NCI-H446 treated with DMSO at 0.1 percent for 48 hours (cell line): ENCODE data around the gene COX14.
"Not testable (repeated sequence)": the region's sequence is repeated elsewhere in the genome, so short reads cannot be mapped to it uniquely, and the experiment has no call there.

Experiments used
- DNase-seq: peaks from one replicate; lab custom pipeline; 2025; lab: John Stamatoyannopoulos, UW

Gene COX14

GRCh38 chr12:50111693-50112455 lies at the start of gene COX14:
Gene COX14, plus strand, starts transcription at chr12:50112236. Its CDS starts 7,808 bp downstream, at chr12:50120044.
- peak; percentile 99 for DNase-seq

- no peak for DNase-seq
Observed at GRCh38 chr12:50062728-50063460, 49.1 kb upstream of the COX14 start.

GRCh38 chr12:50065726-50066310 lies 46.2 kb upstream of the COX14 start:
- no peak for DNase-seq

DNA sequence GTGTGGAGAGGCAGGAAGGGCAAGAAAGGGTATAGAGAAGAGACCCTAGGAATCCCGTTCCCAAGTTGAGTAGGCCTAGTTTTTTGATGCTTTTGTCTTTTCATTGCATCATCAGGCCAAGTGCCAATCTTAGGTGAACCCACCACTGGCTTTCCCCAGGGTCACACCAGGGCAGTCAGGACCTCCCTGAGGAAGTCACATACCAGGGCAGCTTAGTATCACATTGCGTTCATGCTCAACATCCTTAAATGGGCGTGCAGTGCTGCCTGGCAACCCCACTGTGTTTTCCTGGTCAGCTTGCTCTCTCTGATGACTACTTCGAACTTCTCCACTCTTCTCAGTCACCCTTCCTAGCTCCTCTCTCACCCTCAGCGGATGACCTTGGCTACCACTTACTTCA lies 45.6 kb upstream of the COX14 start:
- no peak for DNase-seq

- DNase-seq, result no peak
Observed at GRCh38 chr12:50069069-50069468, 43.0 kb upstream of the COX14 start.

GRCh38 chr12:50069539-50069938 lies 42.5 kb upstream of the COX14 start:
- DNase-seq, result no peak

GRCh38 chr12:50070314-50071060 lies 41.5 kb upstream of the COX14 start:
- peak; percentile 40 for DNase-seq

DNA sequence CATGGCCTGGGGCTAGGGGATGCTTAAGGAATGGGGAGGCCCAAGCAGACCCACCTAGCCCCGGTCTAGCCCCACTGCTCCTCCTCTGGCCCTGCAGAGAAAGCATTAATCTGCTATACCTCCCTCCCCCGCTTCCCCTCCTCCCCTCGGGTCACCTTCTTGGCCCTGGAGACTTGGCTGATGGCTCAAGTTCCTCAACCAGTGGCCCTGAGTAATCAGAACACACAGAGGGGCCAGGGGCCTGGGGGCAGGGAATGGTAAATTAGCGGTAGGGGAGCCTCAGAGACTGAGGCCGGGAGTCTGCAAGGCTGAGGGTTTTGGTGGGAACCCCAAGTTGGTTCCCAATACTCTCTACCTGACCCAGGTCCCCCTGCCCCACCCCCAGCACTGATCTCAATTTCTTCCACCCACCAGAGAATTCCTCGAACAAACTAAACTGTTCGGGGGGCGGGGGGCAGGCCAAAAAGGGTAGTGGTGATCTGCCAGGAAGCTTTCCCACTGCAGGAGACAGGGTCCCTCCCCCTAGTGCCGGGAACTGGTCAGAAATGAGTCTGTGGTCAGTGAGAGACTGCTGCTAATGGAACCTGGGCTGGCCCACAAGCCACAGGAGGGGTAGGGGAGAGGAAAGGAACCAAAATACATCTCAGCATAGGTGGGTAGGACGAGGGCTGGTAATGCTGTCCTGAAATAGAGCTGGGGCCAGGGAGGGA lies 39.7 kb upstream of the COX14 start:
- no peak for DNase-seq

GRCh38 chr12:50073206-50073605 lies 38.8 kb upstream of the COX14 start:
- no peak for DNase-seq

GRCh38 chr12:50073712-50074111 lies 38.3 kb upstream of the COX14 start:
- DNase-seq, result no peak

DNA sequence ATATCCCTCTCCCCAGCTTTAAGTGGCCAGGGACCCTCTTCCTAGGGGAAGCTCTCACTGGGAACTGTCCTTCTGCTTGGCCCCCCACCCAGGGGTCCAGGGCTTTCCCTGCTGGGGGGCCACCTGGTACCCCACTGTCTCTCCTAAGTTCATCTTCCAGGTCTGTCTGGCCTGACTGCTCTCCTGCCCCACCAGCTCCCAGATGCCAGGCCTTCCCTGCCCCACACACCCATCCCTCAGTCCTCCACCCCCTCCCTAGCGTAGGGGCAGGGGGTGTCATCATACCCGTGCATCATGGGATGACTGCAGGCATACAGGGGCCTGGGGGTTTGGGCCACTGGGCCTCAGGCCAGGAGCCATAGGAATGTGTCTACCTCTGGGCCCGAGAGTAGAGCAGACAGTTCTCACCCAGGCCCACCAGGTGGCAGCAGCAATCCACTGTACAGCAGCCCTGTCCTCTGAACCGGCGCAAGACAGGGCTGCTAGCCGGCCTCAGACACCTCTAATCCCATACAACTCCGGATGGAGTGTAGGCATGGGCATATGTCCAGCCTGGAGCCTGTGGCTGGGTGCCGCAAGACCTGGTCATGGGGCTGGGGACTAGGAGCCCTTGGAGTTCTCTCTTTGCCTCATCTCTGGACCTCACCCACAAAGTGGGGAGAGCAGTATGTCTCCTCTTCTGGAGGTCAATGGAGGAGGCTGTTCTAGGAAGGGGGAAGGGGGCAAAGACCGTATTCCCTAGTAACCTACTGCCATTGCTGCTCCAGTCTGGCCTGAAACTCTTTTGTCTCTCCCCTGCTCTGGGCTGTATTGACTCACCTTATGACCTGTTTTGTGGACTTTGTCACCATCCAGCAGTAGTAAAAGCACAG lies 36.9 kb upstream of the COX14 start:
- DNase-seq, result peak; percentile 11

- DNase-seq, result no peak
Observed at GRCh38 chr12:50075808-50076170, 36.2 kb upstream of the COX14 start.

DNA sequence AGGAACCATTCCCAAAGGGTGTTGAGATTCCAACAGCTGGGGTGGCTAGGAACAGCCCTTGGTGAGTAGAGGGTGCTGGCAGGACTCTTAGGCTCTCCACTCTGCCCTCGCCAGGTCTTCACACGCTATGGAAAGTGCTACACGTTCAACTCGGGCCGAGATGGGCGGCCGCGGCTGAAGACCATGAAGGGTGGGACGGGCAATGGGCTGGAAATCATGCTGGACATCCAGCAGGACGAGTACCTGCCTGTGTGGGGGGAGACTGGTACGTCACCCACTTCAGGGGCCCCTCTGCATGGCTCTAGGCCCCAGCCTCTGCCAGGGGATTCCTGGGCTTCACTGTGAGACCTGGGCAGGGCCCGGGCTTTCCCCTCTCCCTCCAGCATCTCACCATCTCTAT lies 34.9 kb upstream of the COX14 start:
- no peak for DNase-seq

DNA sequence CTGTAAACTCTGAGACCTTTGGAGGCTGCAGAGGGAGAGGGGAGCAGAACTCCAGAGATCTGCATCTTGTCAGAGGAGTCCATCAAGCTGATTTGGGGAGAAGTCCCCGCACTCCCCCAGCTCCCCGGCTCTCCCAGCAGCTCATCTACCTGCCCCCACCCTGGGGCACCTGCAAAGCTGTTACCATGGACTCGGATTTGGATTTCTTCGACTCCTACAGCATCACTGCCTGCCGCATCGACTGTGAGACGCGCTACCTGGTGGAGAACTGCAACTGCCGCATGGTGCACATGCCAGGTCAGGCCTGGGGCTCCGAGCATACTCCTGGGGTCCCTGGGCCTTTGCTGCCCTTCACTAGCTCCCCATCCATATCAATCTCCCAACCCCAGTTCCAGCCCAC lies 33.8 kb upstream of the COX14 start:
- DNase-seq, result no peak

GRCh38 chr12:50079771-50080170 lies 32.3 kb upstream of the COX14 start:
- no peak for DNase-seq

DNA sequence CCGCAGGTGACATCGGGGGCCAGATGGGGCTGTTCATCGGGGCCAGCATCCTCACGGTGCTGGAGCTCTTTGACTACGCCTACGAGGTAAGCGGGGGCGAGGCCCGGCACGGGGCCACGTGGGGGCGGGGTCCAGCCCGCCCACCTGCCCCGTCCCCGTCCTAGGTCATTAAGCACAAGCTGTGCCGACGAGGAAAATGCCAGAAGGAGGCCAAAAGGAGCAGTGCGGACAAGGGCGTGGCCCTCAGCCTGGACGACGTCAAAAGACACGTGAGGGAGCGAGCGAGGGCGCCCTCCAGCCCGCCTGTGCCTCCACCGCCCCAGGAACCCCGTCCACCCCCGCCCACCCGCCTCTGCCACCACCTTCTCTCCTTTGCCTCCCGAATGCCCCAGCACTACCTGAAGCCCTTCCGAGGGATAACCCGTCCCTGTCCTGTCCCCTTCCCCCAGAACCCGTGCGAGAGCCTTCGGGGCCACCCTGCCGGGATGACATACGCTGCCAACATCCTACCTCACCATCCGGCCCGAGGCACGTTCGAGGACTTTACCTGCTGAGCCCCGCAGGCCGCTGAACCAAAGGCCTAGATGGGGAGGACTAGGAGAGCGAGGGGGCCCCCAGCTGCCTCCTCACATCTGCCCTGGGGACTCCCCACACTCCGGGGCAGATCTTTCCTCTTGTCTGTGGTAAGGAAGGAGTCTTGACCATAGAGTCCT lies 30.8 kb upstream of the COX14 start:
- no peak for DNase-seq

DNA sequence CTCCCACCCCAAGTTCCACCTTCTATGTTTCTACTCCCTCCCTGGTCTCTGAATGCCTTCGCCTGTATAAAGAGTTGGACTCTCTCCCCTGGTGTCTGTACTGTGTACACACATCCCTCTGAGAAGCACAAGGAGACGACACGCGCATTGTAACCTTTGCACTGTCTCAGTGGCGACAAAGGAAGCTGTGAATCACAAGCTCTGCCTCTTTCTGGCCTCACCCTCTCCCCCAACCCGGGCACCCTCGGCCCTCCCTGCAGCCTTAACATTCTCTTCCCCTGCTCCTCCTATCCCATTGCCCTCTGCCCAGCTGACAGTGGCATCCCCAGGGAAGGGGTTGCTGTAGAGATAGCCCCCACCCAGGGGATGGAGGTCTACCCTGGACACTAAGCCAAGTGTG lies 29.4 kb upstream of the COX14 start:
- DNase-seq, result no peak

DNA sequence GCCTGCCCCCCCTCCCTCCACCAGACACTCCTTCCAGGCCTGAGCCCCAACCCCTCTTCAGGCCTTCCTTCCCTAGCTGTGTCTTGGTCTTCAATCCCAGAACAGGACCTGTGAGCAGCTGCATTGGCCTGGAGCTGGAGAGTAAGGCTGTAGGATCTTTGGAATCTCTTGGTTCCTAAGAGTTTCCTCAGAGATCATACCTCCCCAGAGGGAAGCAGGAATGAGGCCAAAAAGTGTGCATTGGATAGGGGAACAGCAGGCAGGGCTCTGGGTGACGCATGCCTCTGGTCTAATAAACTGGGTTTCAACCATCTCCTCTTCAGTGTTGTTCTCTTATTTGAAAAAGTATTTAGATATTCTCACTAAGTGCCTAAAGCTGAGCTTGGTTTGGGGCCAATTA lies 28.7 kb upstream of the COX14 start:
- no peak for DNase-seq

GRCh38 chr12:50084409-50084774 lies 27.6 kb upstream of the COX14 start:
- not testable (repeated sequence) for DNase-seq
